Kidney capillary endothelial cell (primary cell): ENCODE results near the gene HELZ2.

ENCODE experiments used
- DNase-seq: peaks from one replicate; pipeline ENCODE4 v3.0.0-alpha.2; 2018; ENCODE audit warnings: low spot score

The HELZ2 gene

GRCh38 chr20:63537525-63538203 lies 36.4 kb downstream of the HELZ2 start:
- peak; percentile 78 for DNase-seq

GRCh38 chr20:63536997-63537524 lies 37.0 kb downstream of the HELZ2 start, which contains the start of gene PTK6:
TSS of gene PTK6 (minus strand) at chr20:63537376. CDS start at chr20:63537314, 62 bp downstream.
- no peak for DNase-seq

GRCh38 chr20:63536241-63536977 lies 37.6 kb downstream of the HELZ2 start:
- no peak for DNase-seq

- DNase-seq = no peak
Measured at GRCh38 chr20:63534831-63535651, 39.0 kb downstream of the HELZ2 start.

GRCh38 chr20:63534427-63534830 lies 39.6 kb downstream of the HELZ2 start:
- DNase-seq = no peak

- DNase-seq = no peak
Measured at GRCh38 chr20:63533871-63534393, 40.1 kb downstream of the HELZ2 start.

- DNase-seq = no peak
Measured at GRCh38 chr20:63533388-63533787, 40.7 kb downstream of the HELZ2 start.

GRCh38 chr20:63532449-63532971 lies 41.5 kb downstream of the HELZ2 start:
- no peak for DNase-seq

GRCh38 chr20:63531686-63532448 lies 42.2 kb downstream of the HELZ2 start:
- no peak for DNase-seq

- no peak for DNase-seq
Measured at GRCh38 chr20:63530788-63531160, 43.3 kb downstream of the HELZ2 start.

GRCh38 chr20:63529861-63530787 lies 43.9 kb downstream of the HELZ2 start:
- DNase-seq = no peak

GRCh38 chr20:63529180-63529860 lies 44.7 kb downstream of the HELZ2 start:
- no peak for DNase-seq

- no peak for DNase-seq
Measured at GRCh38 chr20:63527184-63527583, 46.9 kb downstream of the HELZ2 start.

- DNase-seq = no peak
Measured at GRCh38 chr20:63525971-63526370, 48.1 kb downstream of the HELZ2 start.

GRCh38 chr20:63525185-63525584 lies 48.9 kb downstream of the HELZ2 start:
- no peak for DNase-seq
